Spleen (tissue), 7 donors: ENCODE results near the gene FERMT3.

ENCODE experiments used
- POLR2A ChIP-seq, 3 donors: fragments of 450-650 bp; IDR thresholded peaks; one replicate each; pipeline ENCODE4 v1.5.1; 2017; ENCODE audit warnings: antibody characterized with exemption in 3 of 3, mild to moderate bottlenecking in 1 of 3
- TF ChIP-seq, protein P1 (sequence below), 11 experiments: fragments of 200-600 bp in 7 of 11; fragments of 450-650 bp in 4 of 11; sonication (generic) in 4 of 11; IDR thresholded peaks in 8 of 11; conservative IDR thresholded peaks in 3 of 11; 1 replicate in 7 of 11; 2 replicates in 4 of 11; pipeline versions ENCODE4 v1.4.0 to v1.8.0; 2016 to 2021; ENCODE audit warnings: antibody characterized with exemption in 11 of 11, inconsistent platforms in 4 of 11, mild to moderate bottlenecking in 1 of 11
- donor health status: DM: no; HTN: no; CAD: no; lungs with moderate emphysema.
- donor health status: DM: no; HTN: no; CAD: no.
- donor health status: DM: no; HTN: no; CAD: no.

DNA sequence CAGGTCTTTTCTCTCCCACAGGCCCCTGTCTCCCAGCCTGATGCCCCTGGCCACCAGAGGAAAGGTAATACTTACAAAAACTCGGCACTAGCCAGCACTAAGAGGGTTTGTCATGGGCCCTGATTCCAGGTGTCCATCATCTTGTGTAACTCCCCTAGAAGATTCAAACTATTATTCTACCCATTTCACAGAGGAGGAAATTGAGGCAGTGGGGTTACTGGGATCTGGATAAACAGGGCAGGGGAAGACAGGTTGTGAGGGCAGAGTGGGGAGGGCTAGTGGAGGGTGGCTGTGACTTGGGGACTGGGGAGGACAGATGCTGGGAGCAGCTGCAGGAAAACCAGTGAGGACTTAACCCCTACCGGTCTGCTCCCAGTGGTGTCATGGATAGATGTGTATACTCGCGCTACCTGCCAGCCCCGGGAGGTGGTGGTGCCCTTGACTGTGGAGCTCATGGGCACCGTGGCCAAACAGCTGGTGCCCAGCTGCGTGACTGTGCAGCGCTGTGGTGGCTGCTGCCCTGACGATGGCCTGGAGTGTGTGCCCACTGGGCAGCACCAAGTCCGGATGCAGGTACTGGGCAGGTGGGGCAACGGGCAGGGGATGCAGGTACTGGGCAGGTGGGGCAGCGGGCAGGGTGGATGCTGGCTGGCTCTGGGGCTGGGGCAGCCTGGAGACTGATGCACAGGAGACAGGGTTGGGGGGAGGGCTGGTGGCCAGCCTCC is 29.1 kb downstream of the FERMT3 start:
- TF ChIP-seq, protein P1, sequence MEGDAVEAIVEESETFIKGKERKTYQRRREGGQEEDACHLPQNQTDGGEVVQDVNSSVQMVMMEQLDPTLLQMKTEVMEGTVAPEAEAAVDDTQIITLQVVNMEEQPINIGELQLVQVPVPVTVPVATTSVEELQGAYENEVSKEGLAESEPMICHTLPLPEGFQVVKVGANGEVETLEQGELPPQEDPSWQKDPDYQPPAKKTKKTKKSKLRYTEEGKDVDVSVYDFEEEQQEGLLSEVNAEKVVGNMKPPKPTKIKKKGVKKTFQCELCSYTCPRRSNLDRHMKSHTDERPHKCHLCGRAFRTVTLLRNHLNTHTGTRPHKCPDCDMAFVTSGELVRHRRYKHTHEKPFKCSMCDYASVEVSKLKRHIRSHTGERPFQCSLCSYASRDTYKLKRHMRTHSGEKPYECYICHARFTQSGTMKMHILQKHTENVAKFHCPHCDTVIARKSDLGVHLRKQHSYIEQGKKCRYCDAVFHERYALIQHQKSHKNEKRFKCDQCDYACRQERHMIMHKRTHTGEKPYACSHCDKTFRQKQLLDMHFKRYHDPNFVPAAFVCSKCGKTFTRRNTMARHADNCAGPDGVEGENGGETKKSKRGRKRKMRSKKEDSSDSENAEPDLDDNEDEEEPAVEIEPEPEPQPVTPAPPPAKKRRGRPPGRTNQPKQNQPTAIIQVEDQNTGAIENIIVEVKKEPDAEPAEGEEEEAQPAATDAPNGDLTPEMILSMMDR (IDR thresholded peaks at IDR 0.05 in 8 of 11, conservative IDR thresholded peaks at IDR 0.05 in 3 of 11), result no peak
- TF ChIP-seq POLR2A (IDR thresholded peaks at IDR 0.05), result no peak
